ENCODE results near the gene MPP7.

The MPP7 gene

DNA sequence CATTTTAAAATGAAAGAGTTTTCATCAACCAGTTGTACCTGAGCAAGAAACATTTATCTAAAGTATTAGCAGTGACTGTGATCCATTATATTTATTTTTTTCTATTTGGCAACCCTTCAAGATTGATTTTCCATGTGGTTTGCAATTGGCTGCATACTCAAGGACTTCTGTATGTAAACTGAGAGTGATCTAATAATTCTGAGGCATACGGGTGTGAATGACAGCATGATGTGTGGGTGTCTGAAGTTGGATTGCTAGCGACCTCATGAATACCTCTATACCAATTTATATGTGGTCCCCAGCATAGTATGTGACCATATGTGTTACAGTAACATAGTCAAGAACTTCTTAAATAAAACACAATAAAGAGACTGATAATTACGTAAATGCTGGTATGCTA is 8.2 kb upstream of the MPP7 start:
- Histone ChIP-seq H3K9ac (ENCODE audit: low read depth in 1 of 2, low read length in 2 of 2) (no peak overlapping the region), H3K36me3 (ENCODE audit: control insufficient read depth in 1 of 2, insufficient read depth in 2 of 2, low read length in 2 of 2) (no peaks in the 10 kb centered on the region), H3K27me3 (ENCODE audit: control insufficient read depth in 1 of 2, insufficient read depth in 2 of 2, low read length in 2 of 2) (peaks cover 0 to 7% of the 10 kb centered on the region in 2 donors), H3K4me3 (ENCODE audit: low read depth in 1 of 2, low read length in 2 of 2) (no peak overlapping the region), H3K27ac (ENCODE audit: low read depth, low read length) (no peak overlapping the region), H3K4me1 (ENCODE audit: control insufficient read depth in 1 of 2, insufficient read depth in 2 of 2, low read length in 2 of 2) (no peaks in the 10 kb centered on the region), H3K9me3 (ENCODE audit: control insufficient read depth in 1 of 2, low read length in 2 of 2) (no peaks in the 10 kb centered on the region)

- Histone ChIP-seq H3K9ac (ENCODE audit: low read depth in 1 of 2, low read length in 2 of 2) (no peak overlapping the region), H3K27ac (ENCODE audit: low read depth, low read length) (no peak overlapping the region), H3K9me3 (ENCODE audit: control insufficient read depth in 1 of 2, low read length in 2 of 2) (no peaks in the 10 kb centered on the region), H3K36me3 (ENCODE audit: control insufficient read depth in 1 of 2, insufficient read depth in 2 of 2, low read length in 2 of 2) (no peaks in the 10 kb centered on the region), H3K4me1 (ENCODE audit: control insufficient read depth in 1 of 2, insufficient read depth in 2 of 2, low read length in 2 of 2) (peaks cover 0 to 7% of the 10 kb centered on the region in 2 donors), H3K4me3 (ENCODE audit: low read depth in 1 of 2, low read length in 2 of 2) (no peak overlapping the region), H3K27me3 (ENCODE audit: control insufficient read depth in 1 of 2, insufficient read depth in 2 of 2, low read length in 2 of 2) (peaks cover 5 to 10% of the 10 kb centered on the region in 2 donors)
Observed at GRCh38 chr10:28307267-28307666, 4.4 kb upstream of the MPP7 start.

GRCh38 chr10:28305553-28305952 is 2.7 kb upstream of the MPP7 start:
- H3K4me1 ChIP-seq (ENCODE audit: control insufficient read depth in 1 of 2, insufficient read depth in 2 of 2, low read length in 2 of 2): peaks cover 3 to 15% of the 10 kb centered on the region in 2 donors
- H3K9ac ChIP-seq (ENCODE audit: low read depth in 1 of 2, low read length in 2 of 2): no peak overlapping the region
- H3K4me3 ChIP-seq (ENCODE audit: low read depth in 1 of 2, low read length in 2 of 2): no peak overlapping the region
- no peak overlapping the region for H3K27ac ChIP-seq (ENCODE audit: low read depth, low read length)
- no peaks in the 10 kb centered on the region for H3K9me3 ChIP-seq (ENCODE audit: control insufficient read depth in 1 of 2, low read length in 2 of 2)
- no peaks in the 10 kb centered on the region for H3K36me3 ChIP-seq (ENCODE audit: control insufficient read depth in 1 of 2, insufficient read depth in 2 of 2, low read length in 2 of 2)
- peaks cover 5 to 10% of the 10 kb centered on the region in 2 donors for H3K27me3 ChIP-seq (ENCODE audit: control insufficient read depth in 1 of 2, insufficient read depth in 2 of 2, low read length in 2 of 2)

DNA sequence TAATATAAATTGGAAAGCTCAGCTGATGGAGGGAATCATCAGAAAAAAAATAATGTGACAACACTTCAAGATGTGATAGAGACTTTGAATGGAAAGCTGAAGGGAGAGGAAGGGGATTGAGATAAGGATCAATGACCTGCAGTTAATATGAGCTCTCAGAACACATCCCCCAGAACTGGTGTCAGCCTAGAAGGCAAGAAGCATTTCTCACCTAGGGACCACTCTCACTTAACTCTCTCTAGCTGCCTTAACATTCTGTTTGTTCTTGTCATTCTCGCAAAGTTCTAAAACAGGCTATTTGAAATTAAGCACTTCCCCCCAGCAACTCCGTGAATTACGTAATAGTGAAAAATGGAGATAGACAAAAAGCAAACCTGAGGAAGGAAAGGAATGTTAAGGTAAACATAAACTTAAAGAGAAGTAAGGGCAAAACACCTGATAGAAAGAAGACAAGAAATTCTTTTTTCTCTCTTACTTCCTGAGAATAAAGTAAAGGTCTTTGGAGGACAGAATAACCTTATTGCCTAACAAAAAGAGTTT is 1.2 kb upstream of the MPP7 start:
- H3K27ac ChIP-seq (ENCODE audit: low read depth, low read length): no peak overlapping the region
- H3K27me3 ChIP-seq (ENCODE audit: control insufficient read depth in 1 of 2, insufficient read depth in 2 of 2, low read length in 2 of 2): peaks cover 3 to 10% of the 10 kb centered on the region in 2 donors
- peaks cover 3 to 15% of the 10 kb centered on the region in 2 donors for H3K4me1 ChIP-seq (ENCODE audit: control insufficient read depth in 1 of 2, insufficient read depth in 2 of 2, low read length in 2 of 2)
- no peaks in the 10 kb centered on the region for H3K9me3 ChIP-seq (ENCODE audit: control insufficient read depth in 1 of 2, low read length in 2 of 2)
- H3K9ac ChIP-seq (ENCODE audit: low read depth in 1 of 2, low read length in 2 of 2): peak overlapping the region in 1 of 2 donors; percentile 57
- H3K4me3 ChIP-seq (ENCODE audit: low read depth in 1 of 2, low read length in 2 of 2): peak overlapping the region in 1 of 2 donors; percentile 80
- no peaks in the 10 kb centered on the region for H3K36me3 ChIP-seq (ENCODE audit: control insufficient read depth in 1 of 2, insufficient read depth in 2 of 2, low read length in 2 of 2)

DNA sequence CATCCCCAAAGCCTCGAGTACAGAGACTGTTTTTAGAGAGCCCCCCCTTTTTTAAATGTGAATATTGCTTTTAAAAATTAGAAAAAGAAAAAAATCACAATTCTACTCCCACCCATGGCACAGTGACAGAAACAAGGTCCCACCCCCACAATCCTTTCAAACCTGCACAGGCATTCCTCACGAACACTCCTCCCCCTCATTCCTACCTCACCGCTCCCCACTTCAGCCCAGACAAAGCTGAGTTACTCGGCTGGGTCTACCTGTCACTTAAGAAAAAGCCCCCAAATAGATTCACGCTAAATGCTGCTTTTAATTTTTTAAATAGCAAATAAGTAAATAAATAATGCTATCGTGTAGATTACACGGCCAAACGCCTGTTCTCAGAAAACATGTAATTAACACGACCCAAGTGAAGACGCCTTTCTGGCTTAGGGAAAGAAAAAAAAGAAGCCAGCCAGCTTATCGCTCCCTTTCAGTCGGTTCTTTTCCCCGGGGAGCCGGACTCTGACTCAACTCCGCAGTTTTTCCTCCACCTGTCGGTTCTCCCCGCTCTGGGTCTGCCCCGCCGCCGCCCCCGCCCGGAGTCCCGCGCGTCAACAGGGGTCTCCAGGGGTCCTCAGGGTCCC is 739 bp downstream of the MPP7 start:
- Histone ChIP-seq H3K4me1 (ENCODE audit: control insufficient read depth in 1 of 2, insufficient read depth in 2 of 2, low read length in 2 of 2) (peaks cover 3 to 15% of the 10 kb centered on the region in 2 donors), H3K4me3 (ENCODE audit: low read depth in 1 of 2, low read length in 2 of 2) (peak overlapping the region; percentile 67 to 80), H3K9ac (ENCODE audit: low read depth in 1 of 2, low read length in 2 of 2) (peak overlapping the region; percentile 17 to 57), H3K9me3 (ENCODE audit: control insufficient read depth in 1 of 2, low read length in 2 of 2) (no peaks in the 10 kb centered on the region), H3K27me3 (ENCODE audit: control insufficient read depth in 1 of 2, insufficient read depth in 2 of 2, low read length in 2 of 2) (peaks cover 3 to 10% of the 10 kb centered on the region in 2 donors), H3K36me3 (ENCODE audit: control insufficient read depth in 1 of 2, insufficient read depth in 2 of 2, low read length in 2 of 2) (no peaks in the 10 kb centered on the region), H3K27ac (ENCODE audit: low read depth, low read length) (no peak overlapping the region)

GRCh38 chr10:28300027-28300426 is 2.8 kb downstream of the MPP7 start:
- Histone ChIP-seq H3K27ac (ENCODE audit: low read depth, low read length) (no peak overlapping the region), H3K9me3 (ENCODE audit: control insufficient read depth in 1 of 2, low read length in 2 of 2) (no peaks in the 10 kb centered on the region), H3K27me3 (ENCODE audit: control insufficient read depth in 1 of 2, insufficient read depth in 2 of 2, low read length in 2 of 2) (peaks cover 0 to 4% of the 10 kb centered on the region in 2 donors), H3K4me3 (ENCODE audit: low read depth in 1 of 2, low read length in 2 of 2) (no peak overlapping the region), H3K9ac (ENCODE audit: low read depth in 1 of 2, low read length in 2 of 2) (no peak overlapping the region), H3K36me3 (ENCODE audit: control insufficient read depth in 1 of 2, insufficient read depth in 2 of 2, low read length in 2 of 2) (no peaks in the 10 kb centered on the region), H3K4me1 (ENCODE audit: control insufficient read depth in 1 of 2, insufficient read depth in 2 of 2, low read length in 2 of 2) (peaks cover 3 to 22% of the 10 kb centered on the region in 2 donors)

DNA sequence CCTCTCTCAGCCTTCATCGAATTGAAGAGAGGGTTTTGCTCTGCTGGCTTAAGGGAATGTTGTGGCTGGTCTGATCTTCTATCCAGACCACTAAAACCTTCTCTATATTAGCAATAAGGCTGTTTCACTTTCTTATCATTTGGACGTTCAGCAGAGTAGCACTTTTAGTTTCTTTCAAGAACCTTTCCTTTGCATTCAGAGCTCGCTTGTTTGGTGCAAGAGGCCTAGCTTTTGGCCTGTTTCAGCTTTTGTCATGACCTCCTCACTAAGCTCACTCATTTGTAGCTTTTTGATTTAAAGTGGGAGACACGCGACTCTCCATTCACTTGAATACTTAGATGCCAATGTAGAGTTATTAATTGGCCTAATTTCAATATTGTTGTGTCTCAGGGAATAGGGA is 3.9 kb downstream of the MPP7 start:
- no peaks in the 10 kb centered on the region for H3K9me3 ChIP-seq (ENCODE audit: control insufficient read depth in 1 of 2, low read length in 2 of 2)
- no peak overlapping the region for H3K9ac ChIP-seq (ENCODE audit: low read depth in 1 of 2, low read length in 2 of 2)
- H3K27ac ChIP-seq (ENCODE audit: low read depth, low read length): no peak overlapping the region
- H3K4me3 ChIP-seq (ENCODE audit: low read depth in 1 of 2, low read length in 2 of 2): no peak overlapping the region
- H3K4me1 ChIP-seq (ENCODE audit: control insufficient read depth in 1 of 2, insufficient read depth in 2 of 2, low read length in 2 of 2): peaks cover 3 to 18% of the 10 kb centered on the region in 2 donors
- H3K27me3 ChIP-seq (ENCODE audit: control insufficient read depth in 1 of 2, insufficient read depth in 2 of 2, low read length in 2 of 2): no peaks in the 10 kb centered on the region
- no peaks in the 10 kb centered on the region for H3K36me3 ChIP-seq (ENCODE audit: control insufficient read depth in 1 of 2, insufficient read depth in 2 of 2, low read length in 2 of 2)

DNA sequence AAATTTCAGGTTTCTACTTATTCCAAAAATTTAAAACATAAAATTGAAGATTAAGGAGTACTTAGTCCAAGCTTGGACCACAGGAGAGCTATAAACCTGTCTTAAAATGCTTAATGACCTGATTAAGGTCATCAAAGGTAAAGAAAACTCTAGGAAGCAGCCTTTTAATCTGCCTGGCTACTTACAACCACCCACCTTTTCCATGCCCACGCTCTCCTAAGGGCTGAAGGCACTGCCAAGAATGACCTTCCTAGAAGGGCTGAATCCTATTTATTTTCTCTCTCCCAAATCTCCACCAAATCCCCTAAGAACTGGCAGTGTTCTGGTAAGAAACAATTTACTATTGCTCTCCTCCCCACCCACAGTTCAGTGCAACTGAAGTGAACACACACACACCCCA is 6.8 kb downstream of the MPP7 start:
- H3K4me3 ChIP-seq (ENCODE audit: low read depth in 1 of 2, low read length in 2 of 2): peak overlapping the region in 1 of 2 donors; percentile 19
- no peak overlapping the region for H3K9ac ChIP-seq (ENCODE audit: low read depth in 1 of 2, low read length in 2 of 2)
- H3K27ac ChIP-seq (ENCODE audit: low read depth, low read length): no peak overlapping the region
- peaks cover 0 to 7% of the 10 kb centered on the region in 2 donors for H3K4me1 ChIP-seq (ENCODE audit: control insufficient read depth in 1 of 2, insufficient read depth in 2 of 2, low read length in 2 of 2)
- no peaks in the 10 kb centered on the region for H3K36me3 ChIP-seq (ENCODE audit: control insufficient read depth in 1 of 2, insufficient read depth in 2 of 2, low read length in 2 of 2)
- H3K9me3 ChIP-seq (ENCODE audit: control insufficient read depth in 1 of 2, low read length in 2 of 2): no peaks in the 10 kb centered on the region
- no peaks in the 10 kb centered on the region for H3K27me3 ChIP-seq (ENCODE audit: control insufficient read depth in 1 of 2, insufficient read depth in 2 of 2, low read length in 2 of 2)

DNA sequence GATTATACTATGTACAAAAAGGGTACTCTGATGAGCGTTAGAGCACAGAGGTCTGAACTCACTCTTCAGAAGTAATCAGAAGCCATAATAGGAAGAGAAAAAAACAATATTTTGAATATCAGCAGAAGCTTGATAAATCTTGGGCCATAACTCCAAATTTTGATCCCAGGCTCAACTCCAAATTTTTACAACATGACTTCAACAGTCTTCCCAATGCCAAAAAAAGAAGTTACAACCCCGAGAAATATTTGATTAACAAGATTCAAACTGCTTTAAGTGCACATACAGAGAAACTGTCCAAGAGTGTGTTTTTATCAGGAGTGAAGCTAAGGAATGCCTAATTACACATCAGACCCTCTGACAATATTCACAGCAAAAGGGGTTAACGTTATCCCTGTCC is 7.5 kb downstream of the MPP7 start:
- Histone ChIP-seq H3K27ac (ENCODE audit: low read depth, low read length) (no peak overlapping the region), H3K9ac (ENCODE audit: low read depth in 1 of 2, low read length in 2 of 2) (no peak overlapping the region), H3K9me3 (ENCODE audit: control insufficient read depth in 1 of 2, low read length in 2 of 2) (no peaks in the 10 kb centered on the region), H3K27me3 (ENCODE audit: control insufficient read depth in 1 of 2, insufficient read depth in 2 of 2, low read length in 2 of 2) (no peaks in the 10 kb centered on the region), H3K36me3 (ENCODE audit: control insufficient read depth in 1 of 2, insufficient read depth in 2 of 2, low read length in 2 of 2) (no peaks in the 10 kb centered on the region), H3K4me1 (ENCODE audit: control insufficient read depth in 1 of 2, insufficient read depth in 2 of 2, low read length in 2 of 2) (peaks cover 0 to 7% of the 10 kb centered on the region in 2 donors), H3K4me3 (ENCODE audit: low read depth in 1 of 2, low read length in 2 of 2) (no peak overlapping the region)

- H3K27me3 ChIP-seq (ENCODE audit: control insufficient read depth in 1 of 2, insufficient read depth in 2 of 2, low read length in 2 of 2): no peaks in the 10 kb centered on the region
- no peaks in the 10 kb centered on the region for H3K36me3 ChIP-seq (ENCODE audit: control insufficient read depth in 1 of 2, insufficient read depth in 2 of 2, low read length in 2 of 2)
- H3K9me3 ChIP-seq (ENCODE audit: control insufficient read depth in 1 of 2, low read length in 2 of 2): no peaks in the 10 kb centered on the region
- peaks cover 0 to 7% of the 10 kb centered on the region in 2 donors for H3K4me1 ChIP-seq (ENCODE audit: control insufficient read depth in 1 of 2, insufficient read depth in 2 of 2, low read length in 2 of 2)
- H3K27ac ChIP-seq (ENCODE audit: low read depth, low read length): no peak overlapping the region
- no peak overlapping the region for H3K9ac ChIP-seq (ENCODE audit: low read depth in 1 of 2, low read length in 2 of 2)
- no peak overlapping the region for H3K4me3 ChIP-seq (ENCODE audit: low read depth in 1 of 2, low read length in 2 of 2)
Observed at GRCh38 chr10:28294809-28295208, 8.1 kb downstream of the MPP7 start.
